ENCODE measurements around the gene CTPS2. TPM values are rescaled to one million over a fixed set of nuclear protein-coding genes. Genes with fewer than 3 reads are reported as not detected.
"Not testable (repeated sequence)": the region's sequence is repeated elsewhere in the genome, so short reads cannot be mapped to it uniquely, and the experiment has no call there.

CTPS2 gene, protein sequence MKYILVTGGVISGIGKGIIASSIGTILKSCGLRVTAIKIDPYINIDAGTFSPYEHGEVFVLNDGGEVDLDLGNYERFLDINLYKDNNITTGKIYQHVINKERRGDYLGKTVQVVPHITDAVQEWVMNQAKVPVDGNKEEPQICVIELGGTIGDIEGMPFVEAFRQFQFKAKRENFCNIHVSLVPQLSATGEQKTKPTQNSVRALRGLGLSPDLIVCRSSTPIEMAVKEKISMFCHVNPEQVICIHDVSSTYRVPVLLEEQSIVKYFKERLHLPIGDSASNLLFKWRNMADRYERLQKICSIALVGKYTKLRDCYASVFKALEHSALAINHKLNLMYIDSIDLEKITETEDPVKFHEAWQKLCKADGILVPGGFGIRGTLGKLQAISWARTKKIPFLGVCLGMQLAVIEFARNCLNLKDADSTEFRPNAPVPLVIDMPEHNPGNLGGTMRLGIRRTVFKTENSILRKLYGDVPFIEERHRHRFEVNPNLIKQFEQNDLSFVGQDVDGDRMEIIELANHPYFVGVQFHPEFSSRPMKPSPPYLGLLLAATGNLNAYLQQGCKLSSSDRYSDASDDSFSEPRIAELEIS
- polyA plus RNA-seq (ENCODE audit: insufficient read length in 4 of 4): 10 to 100 TPM; 31.1 to 44.3 (median 38.3) TPM

- peak in 1 of 4 donors; percentile 49 for DNase-seq (ENCODE audit: low read depth in 4 of 4, low spot score in 3 of 4)
These were observed at the start of gene CTPS2 for GRCh38 chrX:16712548-16713155. TSS of gene CTPS2 (minus strand) at chrX:16712669. CDS start at chrX:16702902, 9,767 bp downstream.

- not testable (repeated sequence) for DNase-seq (ENCODE audit: low read depth in 4 of 4, low spot score in 3 of 4)
These were observed 49.0 kb upstream of the CTPS2 start for GRCh38 chrX:16761500-16761899.

- no peak for DNase-seq (ENCODE audit: low read depth in 4 of 4, low spot score in 3 of 4)
These were observed 44.3 kb upstream of the CTPS2 start for GRCh38 chrX:16756724-16757123.

DNA sequence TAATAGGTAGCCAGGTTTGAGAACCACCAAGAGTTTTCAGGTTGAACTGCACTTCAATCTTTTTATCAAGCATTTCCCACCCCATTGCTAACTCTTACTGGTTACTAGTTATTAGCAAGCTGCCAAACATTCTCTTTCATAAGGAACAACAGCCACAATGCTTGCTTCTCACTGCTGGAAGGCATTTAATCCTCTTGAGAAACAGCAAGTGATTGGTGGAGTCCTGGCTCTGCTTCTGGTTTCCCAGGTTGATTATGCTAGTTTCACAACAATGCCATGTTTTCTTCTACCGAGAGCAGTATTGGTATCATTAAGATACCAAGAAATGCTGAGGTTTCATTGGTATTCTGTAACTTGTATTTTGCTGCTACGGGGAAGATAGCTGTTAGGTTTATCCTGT is 41.5 kb upstream of the CTPS2 start:
- DNase-seq (ENCODE audit: low read depth in 4 of 4, low spot score in 3 of 4): no peak

DNA sequence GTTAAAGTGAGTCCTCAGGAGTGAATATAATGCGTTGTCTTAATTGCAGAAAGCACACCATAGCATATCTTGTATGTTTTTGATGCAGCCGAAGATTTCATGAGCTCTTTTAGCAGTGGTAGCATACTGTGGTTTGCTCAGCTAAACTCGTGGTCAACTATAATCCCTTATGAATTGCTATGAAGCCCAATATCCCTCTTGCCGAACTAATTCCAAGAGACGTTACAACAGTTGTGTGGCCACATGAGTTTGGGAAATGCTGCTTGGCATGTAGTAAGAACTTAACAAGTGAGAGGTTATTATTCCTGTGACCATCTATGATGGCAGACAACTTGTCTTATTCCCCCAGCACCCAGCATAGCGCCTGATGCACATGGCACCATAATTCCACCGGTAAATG is 37.7 kb upstream of the CTPS2 start:
- no peak for DNase-seq (ENCODE audit: low read depth in 4 of 4, low spot score in 3 of 4)

DNA sequence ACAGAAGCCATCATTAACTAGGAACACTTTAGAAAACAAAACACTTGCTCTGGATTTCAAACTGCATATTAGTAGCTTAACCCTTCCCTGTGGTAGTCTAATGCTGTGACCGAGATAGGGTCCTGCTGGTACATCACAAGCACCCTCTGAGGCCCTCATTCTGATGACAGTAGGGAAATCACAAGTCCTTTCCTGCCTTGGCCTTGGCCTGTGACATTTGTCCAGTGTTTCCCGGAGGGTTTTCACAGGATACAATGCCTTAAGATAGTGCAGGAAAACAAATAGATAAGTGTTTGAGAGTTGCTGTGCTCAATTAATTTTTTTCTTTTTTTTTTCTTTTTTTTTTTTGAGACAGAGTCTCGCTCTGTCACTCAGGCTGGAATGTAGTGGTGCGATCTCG is 36.0 kb upstream of the CTPS2 start:
- no peak for DNase-seq (ENCODE audit: low read depth in 4 of 4, low spot score in 3 of 4)

DNA sequence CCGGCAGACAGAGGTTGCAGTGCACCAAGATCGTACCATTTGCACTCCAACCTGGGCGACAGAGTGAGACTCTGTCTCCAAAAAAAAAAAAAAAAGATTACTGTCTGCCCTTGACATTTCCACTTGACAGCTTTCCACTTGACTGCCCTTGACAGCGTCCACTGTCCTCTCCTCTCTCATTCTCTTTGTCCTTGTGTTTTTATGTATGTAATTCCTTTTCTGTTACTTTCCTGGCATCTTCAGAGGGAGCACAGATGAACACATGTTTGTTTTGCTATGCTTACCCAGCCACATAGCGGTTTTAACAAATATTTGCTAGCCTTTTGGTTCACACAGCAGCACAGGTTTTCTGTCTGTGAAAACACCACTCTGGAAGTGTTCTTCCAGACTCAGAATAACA is 33.2 kb upstream of the CTPS2 start:
- DNase-seq (ENCODE audit: low read depth in 4 of 4, low spot score in 3 of 4): no peak

DNA sequence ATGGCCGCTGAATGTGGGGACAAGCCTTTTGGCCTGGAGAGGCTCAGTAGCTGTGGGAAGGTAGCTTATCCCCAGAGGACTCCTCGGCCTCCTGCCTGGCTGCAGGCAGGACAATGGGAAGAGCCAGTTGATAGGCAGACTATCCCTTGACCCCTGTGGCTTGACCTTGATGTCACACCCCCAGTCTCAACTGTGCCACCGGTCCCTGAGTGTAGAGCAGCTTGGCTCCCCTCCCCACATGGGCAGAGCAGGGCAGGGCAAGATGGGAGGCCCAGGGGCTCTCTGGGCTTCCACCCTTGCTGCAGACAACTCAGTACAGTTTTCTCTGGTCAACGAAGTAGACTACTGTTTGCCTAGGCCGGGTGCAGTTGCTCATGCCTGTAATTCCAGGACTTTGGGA is 32.6 kb upstream of the CTPS2 start:
- DNase-seq (ENCODE audit: low read depth in 4 of 4, low spot score in 3 of 4): no peak

DNA sequence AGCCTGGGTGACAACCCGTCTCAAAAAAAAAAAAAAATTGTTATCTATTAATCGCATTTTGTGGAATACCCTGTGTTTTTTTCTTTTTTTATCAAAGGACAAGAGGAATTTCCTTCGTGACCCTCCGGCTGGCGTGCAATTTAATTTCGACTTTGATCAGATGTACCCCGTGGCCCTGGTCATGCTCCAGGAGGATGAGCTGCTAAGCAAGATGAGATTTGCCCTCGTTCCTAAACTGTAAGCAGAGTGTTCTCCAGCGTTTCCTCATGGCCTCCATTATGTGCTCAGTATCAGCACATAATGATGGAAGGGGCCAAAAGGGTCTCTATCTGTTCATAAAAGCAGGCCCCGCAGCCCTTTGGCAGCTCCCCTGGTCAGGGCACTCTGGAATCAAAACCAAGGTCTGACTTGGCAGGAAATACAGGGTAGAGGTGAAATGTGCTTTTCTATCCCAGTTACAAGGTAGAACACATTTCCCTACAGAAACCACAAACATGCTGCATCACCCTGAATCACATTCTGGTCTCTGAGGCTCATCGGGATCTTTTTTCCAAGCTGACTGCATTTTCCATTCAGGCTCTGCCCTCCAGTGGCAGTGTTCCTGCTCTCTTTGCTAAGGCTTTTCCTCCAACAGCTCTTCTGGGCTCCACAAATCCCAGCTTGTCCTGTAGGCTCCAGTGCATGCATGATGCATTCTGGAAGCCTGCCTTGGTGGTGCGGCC is 31.3 kb upstream of the CTPS2 start:
- no peak for DNase-seq (ENCODE audit: low read depth in 4 of 4, low spot score in 3 of 4)

GRCh38 chrX:16739574-16739973 is 27.1 kb upstream of the CTPS2 start:
- DNase-seq (ENCODE audit: low read depth in 4 of 4, low spot score in 3 of 4): no peak

- no peak for DNase-seq (ENCODE audit: low read depth in 4 of 4, low spot score in 3 of 4)
These were observed 24.6 kb upstream of the CTPS2 start for GRCh38 chrX:16737024-16737423.

- DNase-seq (ENCODE audit: low read depth in 4 of 4, low spot score in 3 of 4): no peak
These were observed 20.5 kb upstream of the CTPS2 start for GRCh38 chrX:16733013-16733412.

- no peak for DNase-seq (ENCODE audit: low read depth in 4 of 4, low spot score in 3 of 4)
These were observed 18.0 kb upstream of the CTPS2 start for GRCh38 chrX:16730450-16730849.

GRCh38 chrX:16727637-16728036 is 15.2 kb upstream of the CTPS2 start:
- no peak for DNase-seq (ENCODE audit: low read depth in 4 of 4, low spot score in 3 of 4)

DNA sequence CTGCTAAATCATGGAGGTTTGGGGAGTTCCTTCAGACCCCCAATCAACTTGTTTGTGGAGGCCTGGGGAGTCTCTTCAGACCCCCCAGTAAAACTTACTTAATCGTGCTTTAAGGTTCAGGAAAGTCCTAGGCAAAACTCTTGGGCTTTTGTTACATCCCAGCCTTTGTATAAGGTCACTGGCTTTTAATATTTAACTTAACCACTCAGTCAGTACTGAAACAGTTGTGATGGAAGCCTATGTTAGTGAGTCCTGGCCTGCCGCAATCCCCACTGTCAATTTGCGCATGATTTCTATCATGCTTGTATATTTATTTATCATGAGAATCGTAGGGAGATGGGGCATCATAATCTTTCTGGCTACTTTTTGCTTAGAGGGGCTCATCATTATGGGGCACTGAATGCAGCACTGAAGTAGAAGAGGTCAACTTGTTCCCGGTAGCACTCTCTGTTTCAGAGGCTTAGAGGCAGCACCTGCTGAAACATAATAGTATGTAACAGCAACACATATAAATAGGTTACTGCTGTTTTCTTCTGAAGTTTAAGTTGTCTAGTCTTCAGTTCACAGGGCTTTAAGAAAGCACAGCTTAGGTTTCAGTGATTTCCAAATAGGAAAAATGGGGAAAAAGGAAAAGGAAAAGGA is 14.0 kb upstream of the CTPS2 start:
- not testable (repeated sequence) for DNase-seq (ENCODE audit: low read depth in 4 of 4, low spot score in 3 of 4)

- no peak for DNase-seq (ENCODE audit: low read depth in 4 of 4, low spot score in 3 of 4)
These were observed 12.6 kb upstream of the CTPS2 start for GRCh38 chrX:16725072-16725471.

GRCh38 chrX:16722481-16722880 is 10.0 kb upstream of the CTPS2 start:
- no peak for DNase-seq (ENCODE audit: low read depth in 4 of 4, low spot score in 3 of 4)

- peak; percentile 84 to 89 (median 89) for DNase-seq (ENCODE audit: low read depth in 4 of 4, low spot score in 3 of 4)
These were observed 7.0 kb upstream of the CTPS2 start, which contains the start of gene SYAP1 for GRCh38 chrX:16719334-16720084. TSS of gene SYAP1 (plus strand) at chrX:16719612. CDS start at chrX:16719725, 113 bp downstream.

DNA sequence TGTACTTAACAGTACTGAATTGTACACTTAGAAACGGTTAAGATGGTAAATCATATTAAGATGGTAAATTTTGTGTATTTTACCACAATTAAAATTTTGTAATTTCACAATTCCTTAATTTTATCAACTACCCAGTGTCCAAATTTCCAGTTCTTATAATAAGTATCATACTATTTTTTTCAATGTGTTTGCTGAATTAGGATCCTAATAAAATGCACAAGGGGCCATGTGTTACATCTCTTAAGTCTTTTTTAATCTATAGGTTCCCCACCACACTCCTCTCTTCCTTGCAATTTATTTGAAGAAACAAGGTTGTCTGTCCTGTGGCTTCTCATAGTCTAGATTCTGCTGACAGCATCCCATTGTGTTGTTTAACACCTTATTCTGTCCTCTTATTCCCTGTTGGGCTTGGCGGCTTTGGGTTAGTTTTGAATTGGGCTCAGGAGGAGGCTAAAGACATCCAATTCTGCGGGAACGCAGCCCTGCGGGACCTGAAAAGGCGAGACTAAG is 6.4 kb upstream of the CTPS2 start:
- no peak for DNase-seq (ENCODE audit: low read depth in 4 of 4, low spot score in 3 of 4)

- not testable (repeated sequence) for DNase-seq (ENCODE audit: low read depth in 4 of 4, low spot score in 3 of 4)
These were observed 4.0 kb upstream of the CTPS2 start for GRCh38 chrX:16716451-16716850.

Data from left renal pelvis (tissue), 4 donors.